Esophagus squamous epithelium (tissue), 5 donors: Measurements from ENCODE around the gene LMTK2. TPM values are rescaled to one million over a fixed set of nuclear protein-coding genes. Genes with fewer than 3 reads are reported as not detected.

ENCODE experiments used
- DNase-seq: peaks from one replicate; lab custom pipeline; 2025; lab: John Stamatoyannopoulos, UW
- H3K27ac ChIP-seq, 4 donors: fragments of 200-600 bp; sonication (generic); one replicate each; pipeline ENCODE4 v1.5.1; 2016 to 2019; ENCODE audit warnings: mild to moderate bottlenecking in 1 of 4
- H3K27me3 ChIP-seq, 4 donors: fragments of 200-600 bp; sonication (generic); 1 replicate in 3 of 4; 2 replicates in 1 of 4; pipeline versions ENCODE4 v1.5.1 to v1.6.0; 2017 to 2021; ENCODE audit warnings: antibody characterized with exemption in 1 of 4
- H3K36me3 ChIP-seq, 3 donors: fragments of 200-600 bp; sonication (generic); one replicate each; pipeline ENCODE4 v1.5.1; 2016 to 2019
- H3K4me1 ChIP-seq, 3 donors: fragments of 200-600 bp; sonication (generic); one replicate each; pipeline ENCODE4 v1.5.1; 2017 to 2019
- H3K4me3 ChIP-seq, 4 donors: fragments of 200-600 bp; sonication (generic); 1 replicate in 3 of 4; 2 replicates in 1 of 4; pipeline ENCODE4 v1.5.1; 2016 to 2019; ENCODE audit warnings: mild to moderate bottlenecking in 2 of 4, moderate library complexity in 1 of 4
- H3K9me3 ChIP-seq, 3 donors: fragments of 200-600 bp; sonication (generic); one replicate each; pipeline ENCODE4 v1.5.1; 2016 to 2019
- CTCF ChIP-seq, 6 experiments: fragments of 450-650 bp in 4 of 6; fragments of 200-600 bp in 2 of 6; sonication (generic) in 2 of 6; IDR thresholded peaks; one replicate each; pipeline ENCODE4 v1.5.1; 2016 to 2019; ENCODE audit warnings: antibody characterized with exemption in 6 of 6, mild to moderate bottlenecking in 4 of 6, moderate library complexity in 4 of 6
- POLR2A ChIP-seq, 4 donors: fragments of 450-650 bp; IDR thresholded peaks; one replicate each; pipeline ENCODE4 v1.6.1; 2017; ENCODE audit warnings: antibody characterized with exemption in 4 of 4, mild to moderate bottlenecking in 4 of 4, moderate library complexity in 3 of 4
- WGBS, 2 donors: methylation state at CpG; one replicate each; pipeline ENCODE4 v1.1.5; 2018; 5-methylcytosine and 5-hydroxymethylcytosine counted together
- intact Hi-C: fragments of 100-400 bp; cut with DNase I; formaldehyde crosslinking; loops from one replicate; pipeline ENCODE4 v1.15.0; 2022
- total RNA-seq, 4 donors: library from RNA; depleted of rRNA; stranded (reverse); fragments of >200 nt; gene quantifications; one replicate each; pipeline ENCODE4 v1.1.0, GENCODE V29; 2016
- donor health status: DM: yes; HTN: yes; CAD: no.

Gene LMTK2
- total RNA-seq, 4 donors from 2014 or later: 16.0 to 29.3 (median 20.3) TPM

GRCh38 chr7:98196706-98197605 lies 90.3 kb downstream of the LMTK2 start:
- DNase-seq: no peak
- WGBS, 2 donors: 89 to 92% methylated on average over 15 to 16 of the region's 16 CpGs
- Histone ChIP-seq H3K27me3 (no peaks in the 10 kb centered on the region), H3K36me3 (peaks cover 9 to 83% (median 23%) of the 10 kb centered on the region in 3 donors), H3K9me3 (peaks cover 0 to 7% (median 5%) of the 10 kb centered on the region in 3 donors), H3K27ac (no peak overlapping the region), H3K4me1 (no peaks in the 10 kb centered on the region), H3K4me3 (no peak overlapping the region)
- intact Hi-C loops: no loop called here
- TF ChIP-seq CTCF (IDR thresholded peaks at IDR 0.05) (no peak), POLR2A (IDR thresholded peaks at IDR 0.05) (no peak)

GRCh38 chr7:98199131-98199530 lies 92.5 kb downstream of the LMTK2 start:
- Histone ChIP-seq H3K36me3 (peaks cover 2 to 77% (median 17%) of the 10 kb centered on the region in 3 donors), H3K27me3 (no peaks in the 10 kb centered on the region), H3K9me3 (peaks cover 0 to 7% (median 5%) of the 10 kb centered on the region in 3 donors), H3K4me3 (no peak overlapping the region), H3K4me1 (no peaks in the 10 kb centered on the region), H3K27ac (no peak overlapping the region)
- DNase-seq: no peak
- TF ChIP-seq CTCF (IDR thresholded peaks at IDR 0.05) (no peak), POLR2A (IDR thresholded peaks at IDR 0.05) (no peak)
- intact Hi-C loops: no loop called here
- 85 to 87% methylated on average over 5 of the region's 5 CpGs for WGBS, 2 donors

- intact Hi-C loops: no loop called here
- peaks cover 11 to 77% (median 12%) of the 10 kb centered on the region in 3 donors for H3K36me3 ChIP-seq
- TF ChIP-seq CTCF (IDR thresholded peaks at IDR 0.05): no peak
- TF ChIP-seq POLR2A (IDR thresholded peaks at IDR 0.05): no peak
- H3K27ac ChIP-seq: no peak overlapping the region
- H3K4me1 ChIP-seq: no peaks in the 10 kb centered on the region
- WGBS, 2 donors: 63 to 90% methylated on average over 6 of the region's 6 CpGs
- no peaks in the 10 kb centered on the region for H3K27me3 ChIP-seq
- peaks cover 0 to 7% (median 5%) of the 10 kb centered on the region in 3 donors for H3K9me3 ChIP-seq
- no peak for DNase-seq
- H3K4me3 ChIP-seq: no peak overlapping the region
Measured at GRCh38 chr7:98200364-98200763, 93.7 kb downstream of the LMTK2 start.

GRCh38 chr7:98202367-98203195 lies 95.9 kb downstream of the LMTK2 start:
- 58 to 73% methylated on average over 10 to 13 of the region's 15 CpGs for WGBS, 2 donors
- intact Hi-C loops: no loop called here
- Histone ChIP-seq H3K36me3 (peaks cover 14 to 77% (median 14%) of the 10 kb centered on the region in 3 donors), H3K4me1 (no peaks in the 10 kb centered on the region), H3K9me3 (peaks cover 0 to 7% (median 5%) of the 10 kb centered on the region in 3 donors), H3K4me3 (no peak overlapping the region), H3K27ac (no peak overlapping the region), H3K27me3 (no peaks in the 10 kb centered on the region)
- DNase-seq: no peak
- TF ChIP-seq CTCF (IDR thresholded peaks at IDR 0.05) (no peak), POLR2A (IDR thresholded peaks at IDR 0.05) (no peak)
